Panc1 (cell line): ENCODE data around the gene ADIPOR1. TPM values are rescaled to one million over a fixed set of nuclear protein-coding genes. Genes with fewer than 3 reads are reported as not detected.

Experiments used
- ATAC-seq: fragments of 200-7000 bp; cut with Tn5 transposase; 2 replicates; pipeline ENCODE4 v1.9.1; 2020; ENCODE audit warnings: mild to moderate bottlenecking, moderate library complexity
- BruUV-seq: library from RNA; stranded (reverse); fragments of 400-500 nt; replicated peaks from 2 replicates; lab custom pipeline; 2021; lab: Mats Ljungman, UMichigan
- CTCF ChIA-PET: fragments of 300-600 bp; sonication (Branson Sonifier 250); formaldehyde crosslinking; loops from one replicate; lab custom pipeline; 2022; ENCODE audit warnings: antibody characterized with exemption; lab: Charles Lee
- POLR2A ChIA-PET: fragments of 300-600 bp; sonication (Branson Sonifier 250); formaldehyde crosslinking; loops from one replicate; lab custom pipeline; 2022; ENCODE audit warnings: antibody characterized with exemption; lab: Charles Lee
- DNase-seq: peaks from one replicate; pipeline ENCODE4 v3.0.0-alpha.2; 2010; ENCODE audit warnings: low read depth, low spot score
- H3K27ac ChIP-seq: 2 replicates; pipeline ENCODE4 v1.5.1; 2011; ENCODE audit warnings: mild to moderate bottlenecking, low read length, inconsistent platforms
- H3K27me3 ChIP-seq: fragments of 200-500 bp; sonication (Bioruptor generic); 2 replicates; pipeline ENCODE4 v1.6.0; 2014; ENCODE audit warnings: low read length, inconsistent platforms; ENCODE audit not compliant: control insufficient read depth, insufficient read depth
- H3K36me3 ChIP-seq: fragments of 200-500 bp; sonication (Bioruptor generic); 2 replicates; pipeline ENCODE4 v1.5.1; 2014; ENCODE audit warnings: inconsistent platforms, mild to moderate bottlenecking, low read length, moderate library complexity; ENCODE audit not compliant: control insufficient read depth, insufficient read depth
- H3K4me1 ChIP-seq: 2 replicates; pipeline ENCODE4 v1.5.1; 2011; ENCODE audit warnings: inconsistent platforms, mild to moderate bottlenecking, low read length, moderate library complexity; ENCODE audit not compliant: control insufficient read depth, insufficient read depth
- H3K4me3 ChIP-seq, 2 experiments: 2 replicates each; pipeline ENCODE4 v1.5.1; 2011 to 2012; ENCODE audit warnings: low read depth in 2 of 2, low read length in 2 of 2, mild to moderate bottlenecking in 2 of 2, inconsistent platforms in 1 of 2, moderate library complexity in 1 of 2
- H3K9me3 ChIP-seq: fragments of 200-500 bp; sonication (Bioruptor generic); 2 replicates; pipeline ENCODE4 v1.5.1; 2014; ENCODE audit warnings: low read depth, mild to moderate bottlenecking, inconsistent platforms, low read length, moderate library complexity; ENCODE audit not compliant: control insufficient read depth, insufficient read depth
- CTCF ChIP-seq: fragments of 450-650 bp; IDR thresholded peaks from 2 replicates; pipeline ENCODE4 v1.5.1; 2017; ENCODE audit warnings: mild to moderate bottlenecking
- POLR2AphosphoS5 ChIP-seq: IDR thresholded peaks from 2 replicates; pipeline ENCODE4 v1.6.1; 2012; ENCODE audit warnings: mild to moderate bottlenecking, low read depth, low read length, moderate library complexity
- SIN3A ChIP-seq: IDR thresholded peaks from 2 replicates; pipeline ENCODE4 v1.6.1; 2012; ENCODE audit warnings: low read depth, mild to moderate bottlenecking, low read length, moderate library complexity, borderline replicate concordance; ENCODE audit not compliant: insufficient read depth
- TCF7L2 ChIP-seq: IDR thresholded peaks from 2 replicates; pipeline ENCODE4 v1.6.1; 2011; ENCODE audit warnings: mild to moderate bottlenecking, low read depth, low read length, inconsistent platforms
- in situ Hi-C: cut with HindIII; loops from 2 replicates; pipeline ENCODE4 v1.10.0; 2016; ENCODE audit warnings: low sequenced_read_pairs, low pct_unique_long_range_greater_than_20kb
- intact Hi-C: fragments of 100-400 bp; cut with micrococcal nuclease; formaldehyde crosslinking; loops from one replicate; pipeline ENCODE4 v1.10.0; 2022; ENCODE audit not compliant: unreplicated experiment
- total RNA-seq: library from RNA; stranded (reverse); gene quantifications from one replicate; pipeline ENCODE4 v1.2.1, GENCODE V29; 2021; ENCODE audit not compliant: unreplicated experiment
- TF ChIP-seq, protein P1 (sequence below), 2 experiments: IDR thresholded peaks; 2 replicates each; pipeline ENCODE4 v1.6.1; 2011 to 2012; ENCODE audit warnings: low read depth in 2 of 2, control low read depth in 1 of 2, low read length in 1 of 2, mild to moderate bottlenecking in 1 of 2, moderate library complexity in 1 of 2; ENCODE audit not compliant: insufficient read depth in 1 of 2

ADIPOR1 gene
- total RNA-seq, 1 experiment from 2014 or later, result 78.2 TPM

GRCh38 chr1:202901555-202901954 is 56.6 kb downstream of the ADIPOR1 start:
- POLR2A ChIA-PET, result no interaction called here
- intact Hi-C loops (no loop called here), in situ Hi-C loops (no loop called here)

DNA sequence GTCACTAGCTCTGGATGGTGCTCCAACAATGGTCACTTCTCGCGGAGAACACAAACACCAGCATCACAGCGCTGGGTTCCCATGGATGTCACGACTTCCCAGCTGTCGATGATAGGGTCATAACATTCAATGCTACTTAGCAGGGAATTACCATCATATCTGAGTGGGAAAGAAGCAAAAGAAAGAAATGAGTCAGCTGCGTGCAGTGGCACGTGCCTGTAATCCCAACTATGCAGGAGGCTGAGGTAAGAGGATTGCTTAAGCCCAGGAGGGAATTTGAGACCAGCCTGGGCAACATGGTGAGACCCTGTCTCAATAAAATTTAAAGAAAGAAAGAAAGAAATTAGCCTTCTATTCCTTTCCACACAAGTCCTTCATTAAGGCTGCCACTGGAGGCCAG is 65.6 kb downstream of the ADIPOR1 start:
- TF ChIP-seq POLR2AphosphoS5 (no peak), SIN3A (no peak), CTCF (no peak), TCF7L2 (no peak)
- TF ChIP-seq, protein P1, sequence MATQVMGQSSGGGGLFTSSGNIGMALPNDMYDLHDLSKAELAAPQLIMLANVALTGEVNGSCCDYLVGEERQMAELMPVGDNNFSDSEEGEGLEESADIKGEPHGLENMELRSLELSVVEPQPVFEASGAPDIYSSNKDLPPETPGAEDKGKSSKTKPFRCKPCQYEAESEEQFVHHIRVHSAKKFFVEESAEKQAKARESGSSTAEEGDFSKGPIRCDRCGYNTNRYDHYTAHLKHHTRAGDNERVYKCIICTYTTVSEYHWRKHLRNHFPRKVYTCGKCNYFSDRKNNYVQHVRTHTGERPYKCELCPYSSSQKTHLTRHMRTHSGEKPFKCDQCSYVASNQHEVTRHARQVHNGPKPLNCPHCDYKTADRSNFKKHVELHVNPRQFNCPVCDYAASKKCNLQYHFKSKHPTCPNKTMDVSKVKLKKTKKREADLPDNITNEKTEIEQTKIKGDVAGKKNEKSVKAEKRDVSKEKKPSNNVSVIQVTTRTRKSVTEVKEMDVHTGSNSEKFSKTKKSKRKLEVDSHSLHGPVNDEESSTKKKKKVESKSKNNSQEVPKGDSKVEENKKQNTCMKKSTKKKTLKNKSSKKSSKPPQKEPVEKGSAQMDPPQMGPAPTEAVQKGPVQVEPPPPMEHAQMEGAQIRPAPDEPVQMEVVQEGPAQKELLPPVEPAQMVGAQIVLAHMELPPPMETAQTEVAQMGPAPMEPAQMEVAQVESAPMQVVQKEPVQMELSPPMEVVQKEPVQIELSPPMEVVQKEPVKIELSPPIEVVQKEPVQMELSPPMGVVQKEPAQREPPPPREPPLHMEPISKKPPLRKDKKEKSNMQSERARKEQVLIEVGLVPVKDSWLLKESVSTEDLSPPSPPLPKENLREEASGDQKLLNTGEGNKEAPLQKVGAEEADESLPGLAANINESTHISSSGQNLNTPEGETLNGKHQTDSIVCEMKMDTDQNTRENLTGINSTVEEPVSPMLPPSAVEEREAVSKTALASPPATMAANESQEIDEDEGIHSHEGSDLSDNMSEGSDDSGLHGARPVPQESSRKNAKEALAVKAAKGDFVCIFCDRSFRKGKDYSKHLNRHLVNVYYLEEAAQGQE (IDR thresholded peaks at IDR 0.05; ENCODE audit: insufficient read depth in 1 of 2, low read depth in 2 of 2, low read length in 1 of 2), result no peak
- DNase-seq (no peak), ATAC-seq (no peak)
- in situ Hi-C loops (no loop called here), intact Hi-C loops (no loop called here)
- Histone ChIP-seq H3K4me1 (peaks cover 9% of the 10 kb centered on the region; the same call in 1 of the 2 replicates), H3K9me3 (no peaks in the 10 kb centered on the region), H3K27me3 (no peaks in the 10 kb centered on the region), H3K27ac (no peak overlapping the region), H3K4me3 (no peak overlapping the region), H3K36me3 (peaks cover 7% of the 10 kb centered on the region)
- POLR2A ChIA-PET, result no interaction called here
- CTCF ChIA-PET, result no interaction called here
- no TSS peak for BruUV-seq

More at GRCh38 chr1:202901555-202901954, 56.6 kb downstream of the ADIPOR1 start:
- no peaks in the 10 kb centered on the region for H3K27me3 ChIP-seq
- ATAC-seq, result no peak
- 0 out of 2 replicates have a peak, but pooled peaks cover 2% of the 10 kb centered on the region for H3K36me3 ChIP-seq
- H3K4me1 ChIP-seq, result no peaks in the 10 kb centered on the region
- H3K9me3 ChIP-seq, result no peaks in the 10 kb centered on the region
- no peak overlapping the region for H3K4me3 ChIP-seq
- CTCF ChIA-PET, result interaction anchor here (0.6 kb wide), 1 partner anchor 27 kb away, joined by 9 read pairs; no protein-coding TSS in a partner anchor
- DNase-seq, result no peak
- TF ChIP-seq CTCF (no peak), SIN3A (no peak), TCF7L2 (no peak), POLR2AphosphoS5 (no peak)
- TF ChIP-seq, protein P1 (IDR thresholded peaks at IDR 0.05; ENCODE audit: insufficient read depth in 1 of 2, low read depth in 2 of 2, low read length in 1 of 2), result no peak
- BruUV-seq, result no TSS peak
- no peak overlapping the region for H3K27ac ChIP-seq
